NCI-H526 (cell line): ENCODE data around the gene SLC9A4.

ENCODE experiments used
- DNase-seq, 2 experiments: peaks; one replicate each; lab custom pipeline; 2025; lab: John Stamatoyannopoulos, UW

Gene SLC9A4

GRCh38 chr2:102453501-102453900 lies 19.5 kb upstream of the SLC9A4 start:
- no peak for DNase-seq

GRCh38 chr2:102455061-102455670 lies 17.9 kb upstream of the SLC9A4 start:
- DNase-seq, result no peak

- DNase-seq, result no peak
Measured at GRCh38 chr2:102460467-102460866, 12.6 kb upstream of the SLC9A4 start.

GRCh38 chr2:102461188-102461587 lies 11.8 kb upstream of the SLC9A4 start:
- no peak for DNase-seq

- DNase-seq, result no peak
Measured at GRCh38 chr2:102463160-102463559, 9.9 kb upstream of the SLC9A4 start.

- DNase-seq, result no peak
Measured at GRCh38 chr2:102470168-102470567, 2.9 kb upstream of the SLC9A4 start.

GRCh38 chr2:102473631-102474030 lies 605 bp downstream of the SLC9A4 start:
- no peak for DNase-seq

GRCh38 chr2:102474785-102475184 lies 1.8 kb downstream of the SLC9A4 start:
- DNase-seq, result no peak

GRCh38 chr2:102478686-102479470 lies 5.9 kb downstream of the SLC9A4 start:
- DNase-seq, result no peak

GRCh38 chr2:102480285-102481195 lies 7.5 kb downstream of the SLC9A4 start:
- DNase-seq, result no peak

GRCh38 chr2:102481931-102482330 lies 8.9 kb downstream of the SLC9A4 start:
- DNase-seq, result no peak

- DNase-seq, result no peak
Measured at GRCh38 chr2:102483086-102483485, 10.1 kb downstream of the SLC9A4 start.

GRCh38 chr2:102484310-102485061 lies 11.5 kb downstream of the SLC9A4 start:
- no peak for DNase-seq

- DNase-seq, result no peak
Measured at GRCh38 chr2:102485147-102485785, 12.2 kb downstream of the SLC9A4 start.

- DNase-seq, result no peak
Measured at GRCh38 chr2:102486941-102487702, 14.1 kb downstream of the SLC9A4 start.

GRCh38 chr2:102487761-102488462 lies 14.9 kb downstream of the SLC9A4 start:
- DNase-seq, result no peak

GRCh38 chr2:102489646-102490045 lies 16.6 kb downstream of the SLC9A4 start:
- DNase-seq, result no peak

- DNase-seq, result no peak
Measured at GRCh38 chr2:102492006-102492405, 19.0 kb downstream of the SLC9A4 start.

GRCh38 chr2:102494570-102494969 lies 21.5 kb downstream of the SLC9A4 start:
- no peak for DNase-seq

GRCh38 chr2:102498414-102498813 lies 25.4 kb downstream of the SLC9A4 start:
- DNase-seq, result peak; percentile 72 to 75
